H9 (cell line): ENCODE measurements around the gene DENND5A. TPM values are rescaled to one million over a fixed set of nuclear protein-coding genes. Genes with fewer than 3 reads are reported as not detected.

Experiments
- DNase-seq: peaks from one replicate; pipeline ENCODE4 v3.0.0-alpha.2; 2017
- H2AFZ ChIP-seq: one replicate; pipeline ENCODE4 v1.6.1; 2013; ENCODE audit warnings: mild to moderate bottlenecking, low read length, control low read depth, moderate library complexity
- H2AK5ac ChIP-seq: 2 replicates; pipeline ENCODE4 v1.6.1; 2013; ENCODE audit warnings: low read length, control low read depth, mixed read lengths; ENCODE audit not compliant: insufficient read length
- H2BK120ac ChIP-seq: one replicate; pipeline ENCODE4 v1.6.1; 2013; ENCODE audit warnings: low read depth, mild to moderate bottlenecking, low read length, control low read depth, inconsistent platforms; ENCODE audit not compliant: poor library complexity, severe bottlenecking
- H2BK12ac ChIP-seq: 2 replicates; pipeline ENCODE4 v1.6.1; 2013; ENCODE audit warnings: low read length, control low read depth, mixed read lengths, low read depth; ENCODE audit not compliant: insufficient read length
- H2BK15ac ChIP-seq: 2 replicates; pipeline ENCODE4 v1.6.1; 2013; ENCODE audit warnings: low read depth, low read length, control low read depth
- H2BK20ac ChIP-seq: one replicate; pipeline ENCODE4 v1.6.1; 2013; ENCODE audit warnings: low read depth, mild to moderate bottlenecking, low read length, control low read depth, inconsistent platforms; ENCODE audit not compliant: poor library complexity, severe bottlenecking
- H2BK5ac ChIP-seq: 2 replicates; pipeline ENCODE4 v1.6.1; 2013; ENCODE audit warnings: low read length, control low read depth, mixed read lengths; ENCODE audit not compliant: insufficient read length
- H3K14ac ChIP-seq: 2 replicates; pipeline ENCODE4 v1.6.1; 2013; ENCODE audit warnings: low read length, control low read depth; ENCODE audit not compliant: insufficient read depth
- H3K18ac ChIP-seq: 2 replicates; pipeline ENCODE4 v1.6.1; 2013; ENCODE audit warnings: low read depth, mild to moderate bottlenecking, mixed read lengths, low read length, control low read depth; ENCODE audit not compliant: insufficient read length
- H3K23ac ChIP-seq: 2 replicates; pipeline ENCODE4 v1.6.1; 2013; ENCODE audit warnings: low read length, control low read depth, mixed read lengths, low read depth; ENCODE audit not compliant: insufficient read length
- H3K23me2 ChIP-seq: 2 replicates; pipeline ENCODE4 v1.6.1; 2013; ENCODE audit warnings: low read depth, mild to moderate bottlenecking, mixed read lengths, low read length, control low read depth; ENCODE audit not compliant: insufficient read length, poor library complexity, severe bottlenecking
- H3K27ac ChIP-seq: 2 replicates; pipeline ENCODE4 v1.5.1; 2013; ENCODE audit warnings: low read length, control low read depth, mixed read lengths, low read depth; ENCODE audit not compliant: insufficient read length
- H3K27me3 ChIP-seq: 2 replicates; pipeline ENCODE4 v1.6.1; 2013; ENCODE audit warnings: low read length, control low read depth, inconsistent platforms; ENCODE audit not compliant: insufficient read depth
- H3K4ac ChIP-seq: 2 replicates; pipeline ENCODE4 v1.6.1; 2013; ENCODE audit warnings: low read depth, mild to moderate bottlenecking, control low read depth, inconsistent platforms, low read length, moderate library complexity
- H3K4me1 ChIP-seq: 2 replicates; pipeline ENCODE4 v1.6.1; 2013; ENCODE audit warnings: low read length, control low read depth, inconsistent platforms; ENCODE audit not compliant: insufficient read depth
- H3K4me2 ChIP-seq: 2 replicates; pipeline ENCODE4 v1.6.1; 2013; ENCODE audit warnings: low read length, control low read depth, mixed read lengths; ENCODE audit not compliant: insufficient read length, insufficient read depth
- H3K56ac ChIP-seq: 2 replicates; pipeline ENCODE4 v1.6.1; 2013; ENCODE audit warnings: low read depth, mild to moderate bottlenecking, mixed read lengths, low read length, control low read depth; ENCODE audit not compliant: insufficient read length
- H3K79me1 ChIP-seq: 2 replicates; pipeline ENCODE4 v1.6.1; 2013; ENCODE audit warnings: low read depth, mild to moderate bottlenecking, moderate library complexity, low read length, control low read depth, inconsistent platforms; ENCODE audit not compliant: insufficient read depth, poor library complexity, severe bottlenecking
- H3K79me2 ChIP-seq: 2 replicates; pipeline ENCODE4 v1.6.1; 2013; ENCODE audit warnings: low read length, control low read depth, inconsistent platforms; ENCODE audit not compliant: insufficient read depth
- H3K9ac ChIP-seq: 2 replicates; pipeline ENCODE4 v1.6.1; 2013; ENCODE audit warnings: low read length, control low read depth, mixed read lengths; ENCODE audit not compliant: insufficient read length; ENCODE audit errors: extremely low read depth
- H3K9me3 ChIP-seq: one replicate; pipeline ENCODE4 v1.6.1; 2013; ENCODE audit warnings: low read depth, low read length, inconsistent platforms; ENCODE audit not compliant: control insufficient read depth
- H3T11ph ChIP-seq: one replicate; pipeline ENCODE4 v1.6.1; 2013; ENCODE audit warnings: mild to moderate bottlenecking, low read length, control low read depth, inconsistent platforms
- H4K20me1 ChIP-seq: one replicate; pipeline ENCODE4 v1.6.1; 2013; ENCODE audit not compliant: control insufficient read depth, insufficient read length, insufficient read depth
- H4K5ac ChIP-seq: 2 replicates; pipeline ENCODE4 v1.6.1; 2013; ENCODE audit warnings: low read depth, mild to moderate bottlenecking, mixed read lengths, low read length, control low read depth; ENCODE audit not compliant: insufficient read length
- H4K8ac ChIP-seq: replicated peaks from 2 replicates; pipeline ENCODE4 v1.6.1; 2013; ENCODE audit warnings: low read length, control low read depth, mixed read lengths, low read depth; ENCODE audit not compliant: insufficient read length
- H4K91ac ChIP-seq: 2 replicates; pipeline ENCODE4 v1.6.1; 2013; ENCODE audit warnings: low read depth, mild to moderate bottlenecking, moderate library complexity, mixed read lengths, low read length, control low read depth; ENCODE audit not compliant: insufficient read length
- H3K27ac Mint-ChIP-seq, 3 experiments: 2 replicates in 2 of 3; 3 replicates in 1 of 3; pipeline ENCODE4 v1.8.0; 2020 to 2021; ENCODE audit warnings: mixed read lengths in 3 of 3, mild to moderate bottlenecking in 1 of 3, moderate library complexity in 1 of 3
- H3K27me3 Mint-ChIP-seq: 2 replicates; pipeline ENCODE4 v1.8.0; 2021; ENCODE audit warnings: low read depth, mild to moderate bottlenecking, moderate library complexity, mixed read lengths
- H3K36me3 Mint-ChIP-seq, 3 experiments: 2 replicates in 2 of 3; 3 replicates in 1 of 3; pipeline ENCODE4 v1.8.0; 2020 to 2021; ENCODE audit warnings: low read depth in 3 of 3, mixed read lengths in 3 of 3; ENCODE audit not compliant: insufficient read depth in 1 of 3
- H3K4me1 Mint-ChIP-seq, 2 experiments: 2 replicates each; pipeline ENCODE4 v1.8.0; 2020; ENCODE audit warnings: mixed read lengths in 2 of 2
- H3K4me3 Mint-ChIP-seq, 2 experiments: 2 replicates in 1 of 2; 3 replicates in 1 of 2; pipeline ENCODE4 v1.8.0; 2020 to 2021; ENCODE audit warnings: mild to moderate bottlenecking in 2 of 2, mixed read lengths in 2 of 2, moderate library complexity in 1 of 2
- H3K9me3 Mint-ChIP-seq, 2 experiments: 2 replicates in 1 of 2; 3 replicates in 1 of 2; pipeline ENCODE4 v1.8.0; 2020; ENCODE audit warnings: mild to moderate bottlenecking in 2 of 2, mixed read lengths in 2 of 2, moderate library complexity in 1 of 2
- CTCF ChIP-seq: fragments of 200-600 bp; sonication (generic); conservative IDR thresholded peaks from 3 replicates; pipeline ENCODE4 v1.8.0; 2021; ENCODE audit warnings: antibody characterized with exemption, mild to moderate bottlenecking
- WGBS: extraction: QIAGEN DNeasy Blood & Tissue Kit; methylation state at CpG from one replicate; pipeline ENCODE4 v1.1.7; 2013; ENCODE audit warnings: missing lambda C conversion rate, low lambda C conversion rate, mixed read lengths; ENCODE audit not compliant: insufficient read length; ENCODE audit errors: extremely low coverage; 5-methylcytosine and 5-hydroxymethylcytosine counted together
- total RNA-seq: library from RNA; stranded (reverse); gene quantifications from 2 replicates; pipeline ENCODE4 v1.2.1, GENCODE V29; 2021

The DENND5A gene
- total RNA-seq, 1 experiment from 2014 or later, result 59.6 TPM

DNA sequence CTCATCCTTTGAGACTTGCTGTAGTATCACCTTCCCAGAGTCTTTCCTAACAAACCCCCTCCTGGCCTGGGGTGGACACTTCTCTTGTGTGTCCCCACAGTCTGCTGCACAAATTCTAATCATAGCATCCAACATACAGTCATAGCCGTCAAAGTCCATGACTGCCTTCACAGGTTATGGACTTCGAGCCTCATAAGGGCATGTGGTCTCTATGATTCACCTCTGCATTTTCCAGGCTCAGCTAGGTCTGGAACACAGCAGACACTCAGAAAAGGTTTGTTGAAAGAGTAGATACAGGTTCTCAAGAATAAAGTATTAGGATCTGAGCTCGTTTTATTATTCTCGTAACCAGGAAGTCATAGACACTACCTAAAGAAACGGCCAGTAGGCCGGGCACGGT, 160.6 kb downstream of the DENND5A start:
- Histone ChIP-seq H3T11ph (no peak overlapping the region), H3K27ac (no peak overlapping the region), H3K4me1 (no peaks in the 10 kb centered on the region), H3K79me2 (no peaks in the 10 kb centered on the region), H3K4me2 (no peak overlapping the region), H3K23me2 (no peaks in the 10 kb centered on the region), H4K20me1 (no peaks in the 10 kb centered on the region), H2BK12ac (no peak overlapping the region), H3K18ac (no peak overlapping the region), H4K5ac (no peak overlapping the region), H2AK5ac (no peak overlapping the region), H3K27me3 (no peaks in the 10 kb centered on the region), H3K23ac (no peak overlapping the region), H2AFZ (no peak overlapping the region), H4K91ac (no peak overlapping the region), H2BK20ac (no peak overlapping the region), H2BK15ac (no peak overlapping the region), H3K9me3 (no peaks in the 10 kb centered on the region), H2BK5ac (no peak overlapping the region), H3K4ac (no peak overlapping the region), H3K79me1 (no peaks in the 10 kb centered on the region), H3K56ac (no peak overlapping the region), H3K9ac (no peak overlapping the region), H4K8ac (no peak overlapping the region), H2BK120ac (no peak overlapping the region), H3K14ac (no peak overlapping the region)
- H3K36me3 Mint-ChIP-seq, result no peaks in the 10 kb centered on the region; a peak in 1 of 7 replicates
- H3K27ac Mint-ChIP-seq, result no peak overlapping the region
- no peak overlapping the region for H3K4me3 Mint-ChIP-seq
- DNase-seq, result no peak
- no peaks in the 10 kb centered on the region for H3K9me3 Mint-ChIP-seq
- no peaks in the 10 kb centered on the region for H3K27me3 Mint-ChIP-seq
- WGBS, result no CpG with 5 or more reads among the region's 7 CpGs
- peaks cover 9 to 12% of the 10 kb centered on the region in 2 experiments for H3K4me1 Mint-ChIP-seq
- TF ChIP-seq CTCF, result no peak
